Measurements from ENCODE around the gene DAND5.

DAND5 gene

GRCh38 chr19:12959481-12959880, 9.9 kb upstream of the DAND5 start:
- no peaks in the 10 kb centered on the region for H3K36me3 ChIP-seq (ENCODE audit: insufficient read depth, low read length)
- no peak overlapping the region for H3K4me2 ChIP-seq (ENCODE audit: low read depth, low read length, poor library complexity, severe bottlenecking)
- peaks cover 3% of the 10 kb centered on the region; the same call in 1 of the 2 replicates for H3F3A ChIP-seq (ENCODE audit: low read depth)
- H4K20me1 ChIP-seq (ENCODE audit: insufficient read depth, low read length, poor library complexity, severe bottlenecking) = peaks cover 10% of the 10 kb centered on the region
- TF ChIP-seq CTCF (conservative IDR thresholded peaks at IDR 0.05; ENCODE audit: low read length) (no peak), EZH2phosphoT487 (IDR thresholded peaks at IDR 0.05; ENCODE audit: borderline replicate concordance) (no peak)
- H2AFZ ChIP-seq (ENCODE audit: low read length) = no peak overlapping the region
- H3K27me3 ChIP-seq (ENCODE audit: insufficient read depth, low read length, poor library complexity, severe bottlenecking) = no peaks in the 10 kb centered on the region
- no peak overlapping the region for H3K9ac ChIP-seq (ENCODE audit: low read depth, low read length, poor library complexity, severe bottlenecking)
- H3K4me3 ChIP-seq (ENCODE audit: low read length, poor library complexity, severe bottlenecking) = no peak overlapping the region
- peaks cover 35% of the 10 kb centered on the region for H3K79me2 ChIP-seq (ENCODE audit: insufficient read depth, low read length)
- H3K9me2 ChIP-seq (replicated peaks; ENCODE audit: low read depth, low read length) = no peaks in the 10 kb centered on the region
- H3K4me1 ChIP-seq (ENCODE audit: insufficient read depth, low read length, poor library complexity, severe bottlenecking) = peaks cover 23% of the 10 kb centered on the region
- H3K9me3 ChIP-seq (ENCODE audit: insufficient read depth, low read depth, low read length) = no peaks in the 10 kb centered on the region

DNA sequence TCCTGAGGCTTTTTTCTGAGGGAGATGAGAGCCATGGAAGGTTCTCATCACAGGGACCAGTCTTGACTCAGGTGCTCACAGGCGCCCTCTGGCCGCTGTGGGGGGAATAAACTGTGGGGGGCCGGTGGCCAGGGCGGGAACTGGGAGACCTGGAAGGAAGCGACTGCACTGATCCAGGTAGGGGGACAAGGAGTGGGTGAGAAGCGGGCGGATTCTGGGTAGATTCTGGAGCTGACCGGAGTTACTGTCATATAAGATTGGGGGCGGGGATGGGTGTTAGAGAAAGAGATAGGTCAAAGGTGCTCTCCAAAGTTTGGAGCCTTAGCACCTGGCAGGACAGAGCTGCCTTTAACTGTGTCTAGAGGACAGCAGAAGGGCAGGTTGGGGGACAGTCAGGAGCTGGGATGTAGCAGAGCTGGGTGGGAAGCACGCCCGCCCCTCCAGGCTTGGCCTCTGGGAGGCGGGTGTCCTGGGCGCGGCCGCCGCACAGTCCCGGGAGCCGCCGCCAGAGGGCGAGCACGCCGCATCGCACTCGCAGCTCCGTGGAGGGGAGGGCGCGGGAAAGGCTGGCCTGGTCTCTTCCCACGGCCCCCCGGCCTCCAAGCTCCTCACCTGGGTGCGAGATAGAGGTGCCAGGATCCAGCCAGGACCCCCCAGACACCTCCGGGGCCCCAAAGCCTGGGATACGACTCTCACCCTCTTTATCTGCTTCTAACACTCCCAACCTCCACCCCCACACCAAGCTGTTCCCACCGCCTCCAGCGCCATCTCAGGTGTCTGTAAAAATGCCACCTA, 4.2 kb upstream of the DAND5 start:
- Histone ChIP-seq H3K36me3 (ENCODE audit: insufficient read depth, low read length) (no peaks in the 10 kb centered on the region), H3K4me1 (ENCODE audit: insufficient read depth, low read length, poor library complexity, severe bottlenecking) (peaks cover 9% of the 10 kb centered on the region), H3K4me2 (ENCODE audit: low read depth, low read length, poor library complexity, severe bottlenecking) (peak overlapping the region; percentile 94), H3K9me3 (ENCODE audit: insufficient read depth, low read depth, low read length) (no peaks in the 10 kb centered on the region), H4K20me1 (ENCODE audit: insufficient read depth, low read length, poor library complexity, severe bottlenecking) (no peaks in the 10 kb centered on the region), H3K4me3 (ENCODE audit: low read length, poor library complexity, severe bottlenecking) (peak overlapping the region; percentile 86), H3K9ac (ENCODE audit: low read depth, low read length, poor library complexity, severe bottlenecking) (peak overlapping the region; percentile 82), H2AFZ (ENCODE audit: low read length) (peak overlapping the region; percentile 100), H3K9me2 (replicated peaks; ENCODE audit: low read depth, low read length) (no peaks in the 10 kb centered on the region), H3F3A (ENCODE audit: low read depth) (no peaks in the 10 kb centered on the region), H3K27me3 (ENCODE audit: insufficient read depth, low read length, poor library complexity, severe bottlenecking) (no peaks in the 10 kb centered on the region), H3K79me2 (ENCODE audit: insufficient read depth, low read length) (no peaks in the 10 kb centered on the region)
- TF ChIP-seq CTCF (conservative IDR thresholded peaks at IDR 0.05; ENCODE audit: low read length) (peak; percentile 85), EZH2phosphoT487 (IDR thresholded peaks at IDR 0.05; ENCODE audit: borderline replicate concordance) (no peak)

GRCh38 chr19:12965812-12966135, 3.6 kb upstream of the DAND5 start:
- Histone ChIP-seq H3K4me1 (ENCODE audit: insufficient read depth, low read length, poor library complexity, severe bottlenecking) (peaks cover 9% of the 10 kb centered on the region), H3K4me2 (ENCODE audit: low read depth, low read length, poor library complexity, severe bottlenecking) (peak overlapping the region; percentile 94), H3F3A (ENCODE audit: low read depth) (no peaks in the 10 kb centered on the region), H3K4me3 (ENCODE audit: low read length, poor library complexity, severe bottlenecking) (peak overlapping the region; percentile 86), H2AFZ (ENCODE audit: low read length) (peak overlapping the region; percentile 100), H3K9me2 (replicated peaks; ENCODE audit: low read depth, low read length) (no peaks in the 10 kb centered on the region), H3K9me3 (ENCODE audit: insufficient read depth, low read depth, low read length) (no peaks in the 10 kb centered on the region), H3K79me2 (ENCODE audit: insufficient read depth, low read length) (no peaks in the 10 kb centered on the region), H4K20me1 (ENCODE audit: insufficient read depth, low read length, poor library complexity, severe bottlenecking) (no peaks in the 10 kb centered on the region), H3K9ac (ENCODE audit: low read depth, low read length, poor library complexity, severe bottlenecking) (peak overlapping the region; percentile 82), H3K27me3 (ENCODE audit: insufficient read depth, low read length, poor library complexity, severe bottlenecking) (no peaks in the 10 kb centered on the region), H3K36me3 (ENCODE audit: insufficient read depth, low read length) (no peaks in the 10 kb centered on the region)
- no peak for TF ChIP-seq EZH2phosphoT487 (IDR thresholded peaks at IDR 0.05; ENCODE audit: borderline replicate concordance)

GRCh38 chr19:12967907-12968306, 1.5 kb upstream of the DAND5 start:
- H3K27me3 ChIP-seq (ENCODE audit: insufficient read depth, low read length, poor library complexity, severe bottlenecking) = no peaks in the 10 kb centered on the region
- no peaks in the 10 kb centered on the region for H3K36me3 ChIP-seq (ENCODE audit: insufficient read depth, low read length)
- TF ChIP-seq CTCF (conservative IDR thresholded peaks at IDR 0.05; ENCODE audit: low read length) (no peak), EZH2phosphoT487 (IDR thresholded peaks at IDR 0.05; ENCODE audit: borderline replicate concordance) (no peak)
- H3F3A ChIP-seq (ENCODE audit: low read depth) = no peaks in the 10 kb centered on the region
- H3K4me1 ChIP-seq (ENCODE audit: insufficient read depth, low read length, poor library complexity, severe bottlenecking) = peaks cover 9% of the 10 kb centered on the region
- no peak overlapping the region for H2AFZ ChIP-seq (ENCODE audit: low read length)
- no peak overlapping the region for H3K4me2 ChIP-seq (ENCODE audit: low read depth, low read length, poor library complexity, severe bottlenecking)
- no peak overlapping the region for H3K4me3 ChIP-seq (ENCODE audit: low read length, poor library complexity, severe bottlenecking)
- no peaks in the 10 kb centered on the region for H4K20me1 ChIP-seq (ENCODE audit: insufficient read depth, low read length, poor library complexity, severe bottlenecking)
- H3K79me2 ChIP-seq (ENCODE audit: insufficient read depth, low read length) = no peaks in the 10 kb centered on the region
- no peak overlapping the region for H3K9ac ChIP-seq (ENCODE audit: low read depth, low read length, poor library complexity, severe bottlenecking)
- H3K9me3 ChIP-seq (ENCODE audit: insufficient read depth, low read depth, low read length) = no peaks in the 10 kb centered on the region
- H3K9me2 ChIP-seq (replicated peaks; ENCODE audit: low read depth, low read length) = no peaks in the 10 kb centered on the region
